Ramos (cell line): ENCODE data around the gene WFDC1.

Source experiments
- in situ Hi-C: fragments of 300-500 bp; cut with MboI; formaldehyde crosslinking; loops from one replicate; pipeline ENCODE4 v1.14.3; 2022; ENCODE audit warnings: low sequenced_read_pairs; ENCODE audit not compliant: unreplicated experiment

Gene WFDC1

DNA sequence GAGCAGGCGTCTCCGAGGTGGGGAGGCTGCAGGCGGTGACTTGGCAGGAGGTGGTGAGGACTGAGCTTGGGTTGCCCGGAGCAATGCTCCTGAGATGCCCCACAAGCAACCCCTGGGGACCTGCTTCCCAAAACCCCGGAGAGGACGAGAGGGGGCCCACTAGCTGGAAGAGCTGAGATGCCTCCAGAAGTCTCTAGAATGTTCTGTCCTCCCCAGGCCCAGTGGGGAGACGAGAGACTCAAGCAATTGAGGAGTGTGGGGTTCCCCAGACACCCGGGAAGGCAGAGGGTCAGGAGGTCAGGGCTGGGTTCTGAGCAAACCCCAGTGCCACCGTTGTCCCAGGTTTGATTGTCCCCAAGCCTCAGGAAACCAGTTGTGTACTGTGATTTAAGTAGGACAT is 52.5 kb downstream of the WFDC1 start:
- in situ Hi-C loops, result no loop called here

DNA sequence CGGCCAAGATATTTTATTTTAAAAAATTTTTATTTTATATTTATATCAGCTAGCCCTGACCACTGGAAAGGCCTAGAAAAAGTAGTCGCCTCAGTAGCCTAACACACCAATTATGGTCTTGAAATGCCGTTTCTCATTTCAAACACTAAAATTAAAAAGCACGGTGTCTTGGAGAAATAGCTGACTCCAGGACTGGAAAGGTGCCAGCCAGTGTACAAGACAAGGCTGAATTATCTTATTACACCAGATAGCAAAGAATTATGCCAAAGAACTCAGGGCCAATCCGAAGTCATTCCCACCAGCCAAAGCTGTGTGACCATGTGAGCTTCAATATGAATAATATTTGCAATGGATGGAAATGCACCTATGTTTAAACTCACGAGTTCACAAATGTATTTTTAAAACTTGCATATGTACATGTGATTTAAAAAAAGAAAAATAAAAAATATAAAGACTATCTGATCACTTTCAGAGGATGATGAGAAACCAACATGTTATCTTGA is 53.8 kb downstream of the WFDC1 start:
- in situ Hi-C loops, result no loop called here

DNA sequence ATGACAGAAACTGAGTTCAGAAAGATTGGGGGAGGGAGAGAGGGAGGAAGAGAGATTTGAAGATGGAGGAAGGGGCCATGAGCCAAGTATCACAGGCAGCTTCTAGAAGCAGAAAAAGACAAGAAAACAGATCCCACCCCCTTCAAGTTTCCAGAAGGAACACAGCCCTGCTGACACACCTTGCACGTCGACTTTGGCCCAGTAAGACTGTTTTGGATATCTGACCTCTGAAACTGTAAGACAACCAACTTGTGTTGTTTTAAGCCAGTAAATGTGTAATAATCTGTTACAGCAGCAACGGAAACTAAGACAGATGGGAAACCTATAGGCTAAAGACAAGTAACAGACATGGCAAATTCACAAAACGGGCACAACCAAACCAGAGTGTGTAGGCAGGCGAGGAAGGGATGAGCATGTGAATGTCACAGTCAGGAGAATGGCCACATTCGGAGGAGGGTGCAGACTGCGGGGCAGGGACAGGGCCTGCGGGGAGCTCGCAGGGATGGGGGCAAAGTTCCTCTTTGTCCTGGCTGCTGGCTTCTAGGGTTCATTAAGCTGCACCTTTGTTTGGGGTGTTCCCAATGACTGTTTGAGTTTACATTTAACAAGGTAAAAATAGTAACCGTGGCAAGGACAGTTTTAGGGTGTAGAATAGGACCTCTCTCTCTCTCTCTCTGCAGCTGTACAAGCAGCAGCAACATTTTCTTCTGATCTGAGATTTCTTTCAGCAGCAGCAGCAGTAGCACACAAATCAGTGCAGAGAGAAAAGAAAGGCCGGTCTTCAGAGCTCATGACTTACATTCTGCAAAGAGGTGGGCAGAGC is 55.4 kb downstream of the WFDC1 start:
- in situ Hi-C loops, result no loop called here

DNA sequence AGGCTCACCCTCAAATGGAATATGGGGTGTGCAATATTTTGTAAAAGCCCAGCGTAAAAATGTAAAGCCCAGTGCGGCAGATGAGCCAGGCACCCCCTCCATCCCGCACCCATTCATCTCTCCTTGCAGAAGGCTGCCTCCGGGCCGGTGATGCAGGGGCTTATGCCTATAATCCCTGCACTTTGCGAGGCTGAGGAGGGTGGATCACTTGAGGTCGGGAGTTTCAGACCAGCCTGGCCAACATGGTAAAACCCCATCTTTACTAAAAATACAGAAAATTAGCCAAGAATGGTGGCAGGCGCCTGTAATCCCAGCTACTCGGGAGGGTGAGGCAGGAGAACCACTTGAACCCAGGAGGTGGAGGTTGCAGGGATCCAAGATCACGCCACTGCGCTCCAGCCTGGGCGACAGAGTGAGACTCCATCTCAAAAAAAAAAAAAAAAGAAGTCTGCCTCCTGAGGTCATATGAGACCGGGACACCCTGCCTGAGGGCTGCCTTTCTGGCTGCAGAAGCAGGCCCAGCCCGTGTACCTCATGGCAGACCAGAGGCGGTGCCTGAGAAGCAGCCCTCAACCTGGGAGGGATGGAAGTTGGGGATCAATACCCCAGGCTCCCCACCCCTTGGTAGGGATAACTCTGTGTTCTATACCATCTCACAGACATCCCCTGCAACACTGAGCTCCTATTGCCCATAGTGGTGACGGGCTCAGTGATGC is 56.2 kb downstream of the WFDC1 start:
- in situ Hi-C loops, result no loop called here

DNA sequence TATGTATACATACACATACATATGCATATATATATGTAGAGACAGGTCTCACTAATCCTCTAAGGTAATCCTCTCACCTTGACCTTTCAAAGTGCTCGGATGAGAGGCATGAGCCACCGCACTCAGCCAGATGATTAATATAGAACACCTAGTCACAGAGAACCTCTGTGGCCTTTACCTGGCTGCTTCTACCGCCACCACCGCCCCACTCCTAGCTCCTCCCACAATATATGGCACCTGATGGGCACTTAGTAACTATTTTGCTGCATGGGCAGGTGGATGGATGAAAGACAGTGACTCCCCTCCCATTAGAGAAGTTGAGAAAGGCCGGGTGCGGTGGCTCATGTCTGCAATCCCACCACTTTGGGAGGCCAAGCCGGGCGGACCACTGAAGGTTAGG is 57.0 kb downstream of the WFDC1 start:
- in situ Hi-C loops, result no loop called here

DNA sequence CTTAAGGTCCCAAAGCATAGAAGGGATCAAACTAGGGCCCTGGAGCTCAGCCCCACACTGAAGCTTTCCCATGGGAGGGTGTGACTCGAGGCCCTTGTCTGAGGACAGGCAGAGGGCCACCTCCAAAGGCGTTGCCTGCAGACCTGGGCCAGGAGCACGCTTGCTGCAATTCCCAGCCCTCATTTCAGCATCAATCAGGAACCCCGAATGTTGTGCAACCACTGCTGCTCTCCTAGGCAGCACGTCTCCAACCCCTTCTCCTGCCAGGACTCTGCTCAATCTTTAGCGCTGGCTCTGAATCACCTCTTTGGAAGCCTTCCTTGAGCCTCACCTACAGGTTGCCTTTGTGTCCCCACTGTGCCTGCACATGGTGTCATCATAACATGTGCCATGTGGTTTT is 59.6 kb downstream of the WFDC1 start:
- in situ Hi-C loops, result no loop called here

DNA sequence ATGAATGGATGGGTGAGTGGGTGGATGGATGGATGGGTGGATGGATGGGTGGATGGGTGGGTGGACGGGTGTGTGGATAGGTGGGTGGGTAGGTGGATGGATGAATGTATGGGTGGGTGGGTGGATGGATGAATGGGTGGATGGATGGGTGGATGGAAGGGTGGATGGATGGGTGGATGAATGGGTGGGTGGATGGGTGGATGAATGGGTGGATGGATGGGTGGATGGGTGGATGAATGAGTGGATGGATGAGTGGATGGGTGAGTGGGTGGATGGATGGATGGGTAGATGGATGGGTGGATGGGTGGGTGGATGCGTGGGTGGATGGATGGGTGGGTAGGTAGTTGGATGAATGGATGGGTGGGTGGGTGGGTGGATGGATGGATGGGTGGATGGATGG is 60.5 kb downstream of the WFDC1 start:
- in situ Hi-C loops, result no loop called here

DNA sequence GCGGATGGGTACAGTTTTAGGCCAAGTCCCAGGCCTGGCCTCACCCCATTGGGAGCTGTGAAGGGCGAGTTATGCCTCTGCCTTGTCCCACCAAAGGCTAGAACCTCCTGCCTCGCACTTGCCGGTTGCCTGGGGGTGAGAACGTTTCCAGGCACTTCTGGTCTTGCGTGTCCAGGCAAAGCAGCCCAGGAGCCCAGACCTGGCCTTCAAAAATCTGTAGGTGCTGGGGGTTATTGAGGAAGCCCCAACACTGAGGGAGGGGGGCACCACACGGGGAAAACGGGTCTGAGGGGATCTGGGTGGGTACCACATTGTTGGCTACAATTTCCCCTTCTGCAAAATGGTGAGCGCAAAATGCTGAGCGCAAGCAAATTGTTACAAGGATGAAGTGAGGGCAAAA is 61.5 kb downstream of the WFDC1 start:
- in situ Hi-C loops, result no loop called here

DNA sequence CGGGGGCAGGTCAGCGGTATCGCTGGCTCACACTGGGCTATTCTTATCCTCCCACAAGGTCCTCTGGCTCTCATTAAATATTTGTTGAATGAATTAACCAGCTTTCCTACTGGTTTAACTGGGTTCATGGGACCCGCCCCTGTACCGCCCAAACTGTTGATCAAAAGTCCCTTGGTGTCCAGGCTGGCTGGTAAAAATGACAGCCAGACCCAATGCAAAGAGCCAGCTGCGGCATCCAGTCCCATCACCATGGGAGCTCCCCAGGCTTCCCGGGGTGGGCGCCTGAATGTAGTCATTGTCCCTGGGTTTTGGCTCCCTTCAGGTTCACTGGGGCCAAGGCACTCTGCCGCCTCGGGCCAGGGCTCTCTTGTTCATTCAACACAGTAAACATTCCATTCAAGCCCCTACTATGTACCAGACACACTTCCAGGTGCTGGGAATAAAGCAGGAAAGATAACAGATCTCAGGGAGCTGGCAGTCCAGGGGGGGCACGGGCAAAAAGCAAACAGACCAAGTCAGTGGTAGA is 62.0 kb downstream of the WFDC1 start:
- in situ Hi-C loops, result no loop called here

DNA sequence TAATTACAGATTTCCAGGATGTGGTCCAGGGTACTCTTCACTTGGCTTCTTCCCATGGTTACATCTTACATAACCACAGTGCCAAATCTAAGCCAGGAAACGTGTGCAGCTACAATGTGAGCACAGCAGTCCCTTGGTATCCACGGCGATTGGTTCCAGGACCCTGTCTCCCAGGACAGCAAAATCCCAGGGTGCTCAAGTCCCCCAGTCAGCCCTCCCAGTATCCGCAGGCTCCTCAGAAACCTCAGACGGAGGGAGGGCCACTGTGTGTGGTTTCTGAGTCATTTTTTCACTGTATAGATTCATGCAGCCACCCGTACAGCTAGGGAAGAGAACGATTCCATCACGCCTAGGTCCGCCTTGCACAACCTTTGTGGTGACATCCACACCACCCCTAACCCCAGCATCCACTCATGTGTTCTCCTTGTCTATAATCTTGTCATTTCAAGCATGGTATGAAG is 62.5 kb downstream of the WFDC1 start:
- in situ Hi-C loops, result no loop called here

DNA sequence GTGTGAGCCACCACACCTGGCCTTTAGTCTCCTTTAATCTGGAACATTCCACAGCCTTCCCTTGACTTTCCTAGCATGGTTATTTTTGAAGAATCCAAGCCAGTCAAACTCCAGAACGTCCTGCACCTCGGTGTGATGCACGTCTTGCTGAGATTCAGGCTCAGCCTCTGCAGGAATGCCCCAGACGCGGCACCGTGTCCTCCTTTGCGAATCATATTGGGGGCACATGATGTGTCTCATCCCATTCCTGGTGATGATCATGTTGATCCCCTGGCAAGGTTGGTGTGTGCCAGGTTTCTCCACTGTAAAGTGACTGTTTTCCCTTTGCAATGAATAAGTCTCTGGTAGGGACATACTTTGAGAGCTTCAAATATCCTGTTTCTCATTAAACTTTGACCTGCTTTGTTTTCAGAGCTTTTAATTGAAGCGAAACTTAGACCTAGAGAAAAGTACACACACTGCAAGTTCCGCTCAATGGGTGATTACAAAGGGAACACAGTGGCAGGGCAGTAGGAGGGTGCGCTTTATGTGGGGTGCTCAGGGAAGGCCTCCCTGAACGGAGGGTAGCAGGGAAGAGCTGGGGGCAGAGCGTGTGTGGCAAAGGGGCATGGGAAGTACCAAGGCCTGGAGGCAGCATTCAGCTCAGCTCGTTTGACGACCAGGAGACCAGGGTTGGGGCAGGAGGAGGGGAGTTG is 64.1 kb downstream of the WFDC1 start:
- in situ Hi-C loops, result no loop called here

DNA sequence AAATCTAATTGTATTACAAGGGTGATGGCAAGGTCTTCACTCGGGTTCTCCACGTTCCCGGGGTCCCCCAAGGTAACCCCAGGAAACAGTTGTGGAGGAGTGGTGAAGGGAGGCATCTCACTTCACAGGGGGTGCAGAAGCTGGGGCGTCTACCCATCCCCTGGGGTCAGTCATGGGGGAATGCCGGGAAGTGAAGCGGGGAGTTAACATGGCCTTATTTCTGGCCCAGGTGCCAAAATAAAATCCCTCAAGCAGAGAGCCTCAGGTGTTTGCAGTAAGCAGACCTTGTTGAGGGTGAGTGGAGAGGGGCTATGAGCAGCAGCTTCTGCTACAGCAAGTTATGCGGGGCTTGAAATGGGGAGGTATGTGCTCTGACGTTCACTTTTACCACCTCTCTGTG is 64.6 kb downstream of the WFDC1 start:
- in situ Hi-C loops, result no loop called here

DNA sequence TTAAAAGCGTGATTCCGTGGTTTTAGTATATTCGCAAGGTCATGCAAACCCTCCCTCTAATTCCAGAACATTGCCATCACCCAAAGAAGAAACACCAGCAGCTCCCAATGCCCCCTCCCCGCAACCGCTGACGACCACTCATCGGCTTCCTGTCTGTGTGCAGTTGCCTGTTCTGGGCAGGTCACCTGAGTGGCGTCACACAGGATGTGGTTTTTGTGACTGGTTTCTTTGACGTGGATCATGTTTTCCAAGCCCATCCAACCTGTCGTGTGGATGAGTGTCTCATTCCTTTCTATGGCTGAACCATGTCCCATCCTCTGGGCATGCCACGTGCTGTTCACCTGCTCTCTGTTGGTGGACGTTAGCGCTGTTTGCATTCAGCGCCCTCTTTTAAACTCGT is 65.5 kb downstream of the WFDC1 start:
- in situ Hi-C loops, result no loop called here

DNA sequence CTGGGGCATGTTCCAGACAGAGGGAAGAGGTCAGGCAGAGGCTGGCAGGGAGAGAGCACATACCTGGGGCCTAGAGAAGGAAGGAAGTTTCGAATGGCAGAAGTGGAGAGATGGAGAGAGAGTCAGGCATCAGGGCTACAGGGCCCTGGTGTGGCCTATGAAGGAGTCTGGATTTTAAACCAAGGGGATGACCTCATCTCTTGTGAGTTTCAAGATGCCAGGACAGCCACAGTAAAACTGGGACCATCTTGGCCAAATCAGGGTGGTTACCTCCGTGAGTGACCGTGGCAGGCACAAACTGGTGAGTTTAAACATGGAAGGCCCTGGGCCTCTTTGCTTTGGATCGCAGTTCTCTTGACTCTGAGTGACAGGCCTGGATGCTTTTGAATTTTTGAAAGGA is 66.1 kb downstream of the WFDC1 start:
- in situ Hi-C loops, result no loop called here

DNA sequence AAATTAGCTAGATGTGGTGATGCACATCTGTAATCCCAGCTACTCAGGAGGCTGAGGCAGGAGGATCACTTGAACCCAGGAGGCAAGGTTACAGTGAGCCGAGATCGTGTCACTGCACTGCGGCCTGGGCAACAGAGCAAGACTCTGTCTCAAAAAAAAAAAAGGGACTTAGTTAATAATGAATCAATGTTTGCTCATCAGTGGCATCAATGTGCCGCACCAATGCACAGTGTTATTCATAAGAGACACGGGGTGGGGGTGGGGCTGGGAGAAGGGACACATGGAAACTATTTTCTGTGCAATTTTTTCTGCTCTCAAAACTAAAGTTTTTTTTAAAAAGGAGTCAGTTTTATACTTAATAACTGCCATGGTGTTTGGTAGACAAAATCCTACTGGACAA is 66.9 kb downstream of the WFDC1 start:
- in situ Hi-C loops, result no loop called here

DNA sequence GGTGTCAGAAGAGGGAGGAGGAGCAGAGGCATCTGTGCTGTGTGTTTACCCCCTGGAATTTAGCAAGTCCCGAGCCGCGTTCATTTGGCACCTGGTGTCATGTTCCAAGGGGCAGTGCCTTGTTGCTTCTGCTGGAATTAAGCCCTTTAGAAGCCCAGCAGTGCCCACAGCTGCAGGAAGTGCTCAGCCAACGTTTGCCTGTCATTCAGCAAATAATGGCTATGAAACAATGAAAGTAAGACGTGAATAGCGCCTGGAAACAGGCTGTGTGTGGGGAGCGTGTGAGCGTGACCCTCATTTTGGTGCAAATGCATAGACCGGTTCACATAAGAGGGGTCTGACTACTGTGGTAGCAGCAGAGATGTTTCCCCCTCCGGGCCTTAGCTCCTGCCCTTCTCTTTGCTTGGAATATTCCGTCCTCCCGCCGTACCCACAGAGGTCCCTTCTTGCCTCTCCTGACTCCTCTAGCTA is 67.8 kb downstream of the WFDC1 start:
- in situ Hi-C loops, result no loop called here

DNA sequence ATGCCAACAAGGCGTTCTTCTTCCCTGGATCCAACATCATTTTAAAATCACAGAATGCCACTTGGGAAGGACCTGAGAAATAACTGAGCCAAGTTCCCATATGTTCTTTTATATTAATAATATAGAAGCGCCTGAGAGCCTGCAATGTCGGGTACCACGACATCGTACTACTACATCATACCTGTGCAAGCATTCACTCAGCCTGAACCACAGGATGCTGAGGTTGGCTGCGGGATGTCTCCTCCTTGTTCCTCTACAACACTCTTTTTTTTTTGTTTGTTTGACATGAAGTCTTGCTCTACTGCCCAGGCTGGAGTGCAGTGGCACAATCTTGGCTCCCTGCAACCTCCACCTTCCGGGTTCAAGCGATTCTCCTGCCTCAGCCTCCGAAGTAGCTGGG is 71.5 kb downstream of the WFDC1 start:
- in situ Hi-C loops, result no loop called here

DNA sequence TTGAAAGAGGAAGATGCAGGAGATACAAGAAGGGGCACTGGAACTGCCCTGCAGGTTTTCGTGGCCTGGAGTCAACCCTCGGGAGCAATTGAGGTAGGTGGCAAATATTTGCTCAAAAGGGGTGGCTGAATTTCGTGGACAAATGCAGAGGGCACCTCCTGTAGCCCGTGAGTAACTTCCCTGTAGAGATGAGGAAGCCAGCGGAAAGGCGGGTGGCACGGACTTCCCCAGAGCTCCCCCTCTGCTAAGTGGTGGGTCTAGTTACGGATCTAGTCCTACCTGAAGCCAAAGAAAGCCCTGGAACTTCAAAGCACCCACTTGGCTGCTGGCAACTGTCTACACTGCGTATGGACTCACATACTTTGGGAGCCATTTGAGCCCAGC is 72.6 kb downstream of the WFDC1 start:
- in situ Hi-C loops, result no loop called here

DNA sequence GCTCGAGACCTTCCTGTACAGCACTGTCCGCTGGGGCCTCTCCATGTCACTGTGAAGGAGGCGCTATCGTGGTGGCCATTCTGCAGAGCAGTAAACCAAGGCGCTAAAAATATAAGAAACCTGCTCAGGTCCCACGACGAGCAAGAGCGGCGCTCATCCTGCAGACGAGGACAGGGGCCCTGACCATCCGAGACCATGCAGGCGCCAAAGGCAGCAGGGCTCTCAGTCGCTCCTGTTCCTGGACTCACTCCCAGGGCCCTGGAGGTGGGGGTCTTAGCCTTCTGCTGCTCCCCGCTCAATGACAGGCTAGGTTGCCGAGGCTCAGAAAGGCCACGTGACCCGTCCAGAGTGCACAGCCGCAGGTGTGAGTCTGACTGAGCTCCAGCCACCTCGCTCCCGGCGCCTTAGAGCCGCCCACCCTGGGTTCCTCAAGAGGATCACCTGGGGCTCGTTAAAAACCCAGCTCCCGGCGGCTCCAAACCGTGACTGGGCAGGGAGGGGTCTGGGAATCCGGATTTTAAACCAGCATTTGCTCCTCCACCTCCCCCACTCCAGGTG is 73.2 kb downstream of the WFDC1 start:
- in situ Hi-C loops, result no loop called here

DNA sequence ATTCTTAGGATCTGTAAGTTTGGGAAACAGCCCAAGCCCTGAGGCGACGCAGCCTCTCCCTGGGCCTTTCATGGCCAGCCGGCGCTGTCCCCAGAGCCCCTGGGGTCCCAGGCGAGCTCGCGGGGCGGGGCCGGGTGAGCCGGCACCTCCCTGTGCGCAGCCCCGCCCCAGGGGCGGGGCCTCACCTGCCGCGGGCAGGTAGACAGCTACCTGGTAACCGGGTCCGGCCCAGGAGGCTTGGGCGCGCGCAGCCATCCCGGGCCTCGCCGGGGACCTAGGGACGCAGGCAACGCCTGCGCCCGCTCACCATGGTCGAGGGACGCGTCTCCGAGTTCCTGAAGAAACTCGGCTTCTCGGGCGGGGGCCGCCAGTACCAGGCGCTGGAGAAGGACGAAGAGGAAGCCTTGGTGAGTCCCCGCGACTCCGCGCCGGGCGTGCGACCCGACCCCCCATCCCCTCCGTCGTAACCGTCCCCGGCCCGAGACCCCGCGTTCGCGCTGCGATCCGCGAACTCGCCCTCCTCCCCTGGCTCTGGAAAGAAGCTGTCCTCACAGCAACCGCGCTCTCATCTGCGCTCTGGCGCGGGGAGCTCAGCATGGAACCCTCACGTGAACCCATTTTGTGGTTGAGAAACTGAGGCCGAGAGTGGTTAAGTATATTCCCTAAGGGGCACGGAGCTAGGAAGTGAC is 73.8 kb downstream of the WFDC1 start, which contains the start of gene ATP2C2:
Gene ATP2C2, plus strand, starts transcription at position 231 of the 689 bp plus-strand sequence. Its CDS starts 78 bp downstream, at position 309.
- in situ Hi-C loops, result no loop called here
